HEK293T (cell line): ENCODE data around the gene ZDHHC22.

Source experiments
- CTCF ChIA-PET: fragments of 350-600 bp; formaldehyde crosslinking; extraction: SDS; loops from one replicate; lab custom pipeline; 2021; ENCODE audit warnings: antibody characterized with exemption, inconsistent platforms; lab: Yijun Ruan, JAX
- POLR2A ChIA-PET: fragments of 350-600 bp; formaldehyde crosslinking; extraction: SDS; loops from one replicate; lab custom pipeline; 2020; ENCODE audit warnings: antibody characterized with exemption, inconsistent platforms; lab: Yijun Ruan, JAX
- DNase-seq: peaks from one replicate; pipeline ENCODE4 v3.0.0; 2012; ENCODE audit warnings: mixed read lengths; ENCODE audit errors: extremely low spot score
- ARNT ChIP-seq: fragments of 450-650 bp; IDR thresholded peaks from 2 replicates; pipeline ENCODE4 v1.6.1; 2017; ENCODE audit warnings: mild to moderate bottlenecking
- BHLHE40 ChIP-seq: fragments of 450-650 bp; IDR thresholded peaks from 2 replicates; pipeline ENCODE4 v1.6.1; 2016; ENCODE audit warnings: mild to moderate bottlenecking, moderate library complexity, borderline replicate concordance
- CTBP1 ChIP-seq: fragments of 450-650 bp; IDR thresholded peaks from 2 replicates; pipeline ENCODE4 v1.6.1; 2016; ENCODE audit warnings: borderline replicate concordance
- ELF4 ChIP-seq: fragments of 450-650 bp; IDR thresholded peaks from 2 replicates; pipeline ENCODE4 v1.6.1; 2017; ENCODE audit warnings: antibody characterized with exemption
- FOXA1 ChIP-seq: fragments of 450-650 bp; IDR thresholded peaks from 2 replicates; pipeline ENCODE4 v1.6.1; 2016; ENCODE audit warnings: mild to moderate bottlenecking
- FOXK2 ChIP-seq: fragments of 450-650 bp; IDR thresholded peaks from 2 replicates; pipeline ENCODE4 v1.6.1; 2016; ENCODE audit warnings: mild to moderate bottlenecking
- FOXM1 ChIP-seq: fragments of 450-650 bp; IDR thresholded peaks from 2 replicates; pipeline ENCODE4 v1.6.1; 2017; ENCODE audit warnings: mild to moderate bottlenecking, borderline replicate concordance
- HDGF ChIP-seq: fragments of 450-650 bp; IDR thresholded peaks from 2 replicates; pipeline ENCODE4 v1.6.1; 2017; ENCODE audit warnings: antibody characterized with exemption, borderline replicate concordance
- L3MBTL2 ChIP-seq: fragments of 450-650 bp; conservative IDR thresholded peaks from 2 replicates; pipeline ENCODE4 v1.6.1; 2016; ENCODE audit warnings: mild to moderate bottlenecking
- LEF1 ChIP-seq: fragments of 450-650 bp; IDR thresholded peaks from 2 replicates; pipeline ENCODE4 v1.6.1; 2017; ENCODE audit warnings: mild to moderate bottlenecking, borderline replicate concordance
- NFRKB ChIP-seq: fragments of 450-650 bp; IDR thresholded peaks from 2 replicates; pipeline ENCODE4 v1.6.1; 2016; ENCODE audit warnings: mild to moderate bottlenecking, moderate library complexity
- PKNOX1 ChIP-seq: fragments of 450-650 bp; IDR thresholded peaks from 2 replicates; pipeline ENCODE4 v1.6.1; 2016
- SP1 ChIP-seq: fragments of 450-650 bp; IDR thresholded peaks from 2 replicates; pipeline ENCODE4 v1.6.1; 2017
- SUZ12 ChIP-seq: fragments of 450-650 bp; IDR thresholded peaks from 2 replicates; pipeline ENCODE4 v1.6.1; 2016; ENCODE audit warnings: mild to moderate bottlenecking
- TARDBP ChIP-seq: fragments of 450-650 bp; IDR thresholded peaks from 2 replicates; pipeline ENCODE4 v1.6.1; 2016
- ZNF384 ChIP-seq: fragments of 450-650 bp; IDR thresholded peaks from 2 replicates; pipeline ENCODE4 v1.6.1; 2016

Gene ZDHHC22

DNA sequence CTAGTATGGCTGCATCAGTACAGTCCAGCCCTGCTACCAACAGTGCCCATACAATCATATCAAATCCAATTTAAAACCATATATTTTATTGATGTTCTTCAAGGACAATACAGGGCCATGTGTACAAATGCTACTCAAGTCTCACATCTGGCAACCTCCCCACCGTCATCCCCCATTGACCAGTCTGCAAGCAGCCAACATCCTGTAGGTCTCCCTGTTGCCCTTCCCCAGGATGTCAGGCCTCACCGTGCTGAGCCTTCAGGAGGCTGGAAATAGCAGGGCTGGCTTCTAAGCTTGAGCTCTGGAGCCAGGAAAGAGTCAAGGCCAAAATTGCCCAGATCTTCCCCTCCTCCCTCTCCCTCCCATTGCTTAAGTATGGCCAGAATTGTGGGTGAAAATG, 10.4 kb downstream of the ZDHHC22 start:
- TF ChIP-seq ELF4 (no peak), SP1 (no peak), NFRKB (no peak), TARDBP (no peak), FOXA1 (no peak), ZNF384 (no peak), SUZ12 (no peak), FOXM1 (no peak), FOXK2 (no peak), L3MBTL2 (no peak), BHLHE40 (no peak), HDGF (no peak), CTBP1 (no peak), LEF1 (no peak), ARNT (no peak)
- ChIA-PET CTCF (interaction anchor here (1.0 kb wide), 1 partner anchor 9 kb away, joined by 3 read pairs; no protein-coding TSS in a partner anchor), POLR2A (no interaction called here)

GRCh38 chr14:77130386-77130785, 11.2 kb downstream of the ZDHHC22 start:
- ChIA-PET CTCF (no interaction called here), POLR2A (no interaction called here)
- TF ChIP-seq LEF1 (no peak), CTBP1 (no peak), FOXA1 (no peak), FOXK2 (no peak), HDGF (no peak), ARNT (no peak), L3MBTL2 (no peak), BHLHE40 (no peak), FOXM1 (no peak)
- no peak for DNase-seq

More for the DNA sequence above, 10.4 kb downstream of the ZDHHC22 start:
- no peak for DNase-seq

GRCh38 chr14:77128414-77128891, 13.1 kb downstream of the ZDHHC22 start:
- DNase-seq = no peak
- CTCF ChIA-PET = interaction anchor here (0.6 to 3.1 kb wide), 2 partner anchors 10 to 253 kb away, joined by 3 to 7 read pairs; no protein-coding TSS in a partner anchor
- TF ChIP-seq HDGF (no peak), CTBP1 (no peak), LEF1 (no peak), FOXA1 (no peak), FOXK2 (no peak), FOXM1 (no peak), BHLHE40 (no peak), L3MBTL2 (no peak), ARNT (no peak), TARDBP (no peak), ZNF384 (no peak), SUZ12 (no peak), NFRKB (no peak), SP1 (no peak), PKNOX1 (no peak), ELF4 (no peak)
- POLR2A ChIA-PET = no interaction called here

DNA sequence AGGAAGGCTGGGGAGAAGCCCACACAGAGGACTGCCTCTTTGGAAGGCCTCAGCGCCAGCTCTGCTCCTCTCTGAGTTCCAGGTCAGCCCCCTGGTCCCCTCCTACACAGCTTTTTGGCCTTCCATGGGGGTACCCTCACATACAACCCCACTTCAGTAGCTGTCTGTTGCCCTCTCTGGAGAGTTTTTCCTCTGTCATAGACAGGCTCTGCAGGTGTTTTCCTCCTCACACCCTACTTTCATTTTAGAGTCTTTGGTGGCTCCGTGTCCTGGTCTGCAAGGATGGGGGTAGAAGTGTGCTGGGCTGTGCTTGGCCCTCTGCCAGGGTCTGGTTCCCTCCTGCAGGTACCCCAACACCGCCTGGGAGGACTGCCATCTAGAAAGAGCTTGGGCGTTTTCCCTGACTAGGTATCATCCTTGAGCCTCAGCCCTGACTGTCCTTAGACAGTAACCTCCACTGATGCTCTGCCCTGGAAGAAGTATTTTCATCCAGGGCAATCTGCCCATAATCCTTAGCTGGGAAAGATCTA, 15.1 kb downstream of the ZDHHC22 start:
- no peak for DNase-seq
- TF ChIP-seq TARDBP (no peak), NFRKB (no peak), FOXM1 (no peak), ARNT (no peak), HDGF (no peak), ELF4 (no peak), PKNOX1 (no peak), ZNF384 (no peak), SP1 (no peak), LEF1 (no peak), CTBP1 (no peak), FOXK2 (no peak), BHLHE40 (no peak), FOXA1 (no peak), L3MBTL2 (no peak), SUZ12 (no peak)
- ChIA-PET CTCF (interaction anchor here (1.7 to 3.1 kb wide), 3 partner anchors 11 to 251 kb away, joined by 4 to 8 read pairs (median 7); no protein-coding TSS in a partner anchor), POLR2A (no interaction called here)

DNA sequence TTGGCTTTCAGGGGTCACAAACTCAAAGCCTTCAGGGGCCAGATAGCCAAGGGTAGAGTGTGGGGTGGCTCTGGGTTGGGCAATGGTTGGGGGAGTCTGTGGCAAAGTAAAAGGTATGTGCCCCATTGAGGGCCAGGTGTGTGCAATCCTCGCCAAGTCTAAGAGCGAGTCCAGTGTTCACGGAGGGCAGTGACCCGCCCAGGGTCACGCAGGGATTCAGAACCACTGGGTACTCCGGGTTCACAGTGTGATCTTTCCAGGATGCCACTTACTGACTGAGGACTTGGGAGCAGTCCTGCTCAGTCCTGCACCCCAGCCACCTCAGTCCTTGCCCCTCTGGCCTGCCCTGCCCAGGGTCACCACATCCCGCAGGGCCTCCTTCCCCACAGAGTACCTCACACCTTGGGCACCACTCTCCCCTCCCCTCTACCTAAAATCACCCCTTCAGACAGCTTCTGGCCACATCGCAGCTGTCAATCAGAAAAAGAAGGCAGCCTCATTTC, 15.7 kb downstream of the ZDHHC22 start:
- POLR2A ChIA-PET = no interaction called here
- CTCF ChIA-PET = interaction anchor here (0.8 to 3.1 kb wide), 5 partner anchors 10 to 250 kb away, joined by 3 to 8 read pairs (median 4); no protein-coding TSS in a partner anchor
- no peak for DNase-seq
- TF ChIP-seq HDGF = no peak
- 0 out of 2 replicates have a peak, but pooled peaks have one; percentile 43 for TF ChIP-seq PKNOX1
- no peak for TF ChIP-seq FOXK2

DNA sequence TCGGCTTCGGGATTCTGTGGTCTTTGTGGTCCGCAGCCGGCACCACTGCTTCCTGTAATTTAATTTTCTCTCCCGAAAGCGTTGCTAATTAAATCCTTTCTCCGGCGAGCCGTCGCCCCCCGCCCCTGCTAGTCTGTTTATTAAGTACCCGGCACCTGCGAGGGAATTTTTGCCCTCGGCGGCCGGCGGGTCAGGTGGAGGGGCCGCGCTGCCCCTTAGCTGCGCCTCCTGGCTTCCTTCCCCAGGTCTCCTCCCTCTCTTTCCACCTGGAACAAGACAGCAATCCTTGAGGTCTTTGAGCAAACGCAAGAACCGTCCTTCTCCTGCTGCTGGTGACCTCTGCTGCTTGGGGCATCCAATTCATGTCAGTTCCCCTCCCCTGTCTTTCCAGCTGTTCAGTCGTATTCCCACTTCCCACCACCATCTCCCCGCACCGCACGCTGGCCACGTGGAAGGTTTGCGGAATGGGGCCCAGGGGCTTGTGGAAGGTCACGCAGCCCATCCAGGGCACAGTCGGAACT, 16.2 kb downstream of the ZDHHC22 start:
- ChIA-PET CTCF (interaction anchor here (0.8 to 3.1 kb wide), 5 partner anchors 10 to 250 kb away, joined by 3 to 7 read pairs (median 4); no protein-coding TSS in a partner anchor), POLR2A (no interaction called here)
- no peak for DNase-seq
- TF ChIP-seq HDGF = no peak
- no peak for TF ChIP-seq ZNF384
- no peak for TF ChIP-seq SUZ12
- no peak for TF ChIP-seq LEF1
